ENCODE data around the gene SAMM50.

DNA sequence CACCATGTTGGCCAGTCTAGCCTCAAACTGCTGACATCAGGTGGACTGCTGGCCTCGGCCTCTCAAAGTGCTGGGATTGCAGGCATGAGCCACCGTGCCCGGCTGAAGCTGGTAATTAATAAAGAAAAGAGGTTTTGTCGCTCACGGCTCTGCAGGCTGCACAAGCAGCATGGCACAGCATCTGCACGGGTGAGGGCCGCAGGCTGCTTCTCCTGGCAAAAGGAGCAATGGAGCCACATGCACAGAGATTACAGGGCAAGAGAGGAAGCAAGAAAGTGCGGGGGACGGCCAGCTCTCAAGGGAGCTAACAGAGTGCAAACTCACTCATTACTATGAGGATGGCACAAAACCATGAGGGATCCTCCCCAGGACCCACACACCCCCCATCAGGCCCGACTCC, 64.2 kb downstream of the SAMM50 start:
- TF ChIP-seq, protein P1, sequence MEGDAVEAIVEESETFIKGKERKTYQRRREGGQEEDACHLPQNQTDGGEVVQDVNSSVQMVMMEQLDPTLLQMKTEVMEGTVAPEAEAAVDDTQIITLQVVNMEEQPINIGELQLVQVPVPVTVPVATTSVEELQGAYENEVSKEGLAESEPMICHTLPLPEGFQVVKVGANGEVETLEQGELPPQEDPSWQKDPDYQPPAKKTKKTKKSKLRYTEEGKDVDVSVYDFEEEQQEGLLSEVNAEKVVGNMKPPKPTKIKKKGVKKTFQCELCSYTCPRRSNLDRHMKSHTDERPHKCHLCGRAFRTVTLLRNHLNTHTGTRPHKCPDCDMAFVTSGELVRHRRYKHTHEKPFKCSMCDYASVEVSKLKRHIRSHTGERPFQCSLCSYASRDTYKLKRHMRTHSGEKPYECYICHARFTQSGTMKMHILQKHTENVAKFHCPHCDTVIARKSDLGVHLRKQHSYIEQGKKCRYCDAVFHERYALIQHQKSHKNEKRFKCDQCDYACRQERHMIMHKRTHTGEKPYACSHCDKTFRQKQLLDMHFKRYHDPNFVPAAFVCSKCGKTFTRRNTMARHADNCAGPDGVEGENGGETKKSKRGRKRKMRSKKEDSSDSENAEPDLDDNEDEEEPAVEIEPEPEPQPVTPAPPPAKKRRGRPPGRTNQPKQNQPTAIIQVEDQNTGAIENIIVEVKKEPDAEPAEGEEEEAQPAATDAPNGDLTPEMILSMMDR (IDR thresholded peaks at IDR 0.05), result no peak
- TF ChIP-seq POLR2AphosphoS5 (IDR thresholded peaks at IDR 0.05) (no peak), POLR2A (IDR thresholded peaks at IDR 0.05) (no peak), EP300 (IDR thresholded peaks at IDR 0.05) (no peak)
